Bronchial smooth muscle cell (primary cell): ENCODE measurements around the gene RORB. TPM values are rescaled to one million over a fixed set of nuclear protein-coding genes. Genes with fewer than 3 reads are reported as not detected.

Experiments used
- total RNA-seq: library from RNA; depleted of rRNA; stranded (reverse); fragments of >200 nt; gene quantifications from 2 replicates; pipeline ENCODE4 v1.2.1, GENCODE V29; 2014

Gene RORB
- total RNA-seq = 1.3 and 2.0 TPM in 2 replicates

GRCh38 chr9:74496819-74497747, at the start of gene RORB:
Gene RORB, plus strand, starts transcription at chr9:74497335. Its CDS starts 642 bp downstream, at chr9:74497977.

